Measurements from ENCODE around the gene PFKFB3.
"Not testable (repeated sequence)": the region's sequence is repeated elsewhere in the genome, so short reads cannot be mapped to it uniquely, and the experiment has no call there.

PFKFB3 gene

GRCh38 chr10:6203331-6204062 lies 765 bp downstream of the PFKFB3 start:
- peak overlapping the region; percentile 98 for H3K27ac Mint-ChIP-seq
- peak overlapping the region; percentile 99 for H3K4me3 Mint-ChIP-seq
- no peaks in the 10 kb centered on the region for H3K27me3 Mint-ChIP-seq
- peaks cover 14% of the 10 kb centered on the region for H3K36me3 Mint-ChIP-seq (ENCODE audit: low read depth)
- H3K4me1 Mint-ChIP-seq (ENCODE audit: low read depth): peaks cover 46% of the 10 kb centered on the region
- no peaks in the 10 kb centered on the region for H3K9me3 Mint-ChIP-seq

- H3K27me3 Mint-ChIP-seq: no peaks in the 10 kb centered on the region
- peaks cover 14% of the 10 kb centered on the region for H3K36me3 Mint-ChIP-seq (ENCODE audit: low read depth)
- peak overlapping the region; percentile 98 for H3K27ac Mint-ChIP-seq
- no peaks in the 10 kb centered on the region for H3K9me3 Mint-ChIP-seq
- peak overlapping the region; percentile 99 for H3K4me3 Mint-ChIP-seq
- H3K4me1 Mint-ChIP-seq (ENCODE audit: low read depth): peaks cover 50% of the 10 kb centered on the region
These were observed 1.3 kb downstream of the PFKFB3 start for GRCh38 chr10:6204063-6204340.

GRCh38 chr10:6204341-6205191 lies 1.8 kb downstream of the PFKFB3 start:
- Mint-ChIP-seq H3K27ac (no peak overlapping the region), H3K4me1 (ENCODE audit: low read depth) (peaks cover 52% of the 10 kb centered on the region), H3K9me3 (no peaks in the 10 kb centered on the region)

DNA sequence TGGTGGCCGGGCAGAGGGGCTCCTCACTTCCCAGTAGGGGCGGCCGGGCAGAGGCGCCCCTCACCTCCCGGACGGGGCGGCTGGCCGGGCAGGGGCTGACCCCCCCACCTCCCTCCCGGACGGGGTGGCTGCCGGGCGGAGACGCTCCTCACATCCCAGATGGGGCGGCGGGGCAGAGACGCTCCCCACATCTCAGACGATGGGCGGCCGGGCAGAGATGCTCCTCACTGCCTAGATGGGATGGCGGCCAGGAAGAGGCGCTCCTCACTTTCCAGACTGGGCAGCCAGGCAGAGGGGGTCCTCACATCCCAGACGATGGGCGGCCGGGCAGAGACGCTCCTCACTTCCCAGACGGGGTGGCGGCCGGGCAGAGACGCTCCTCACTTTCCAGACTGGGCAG lies 3.8 kb downstream of the PFKFB3 start:
- H3K4me3 Mint-ChIP-seq, H3K9me3 Mint-ChIP-seq, H3K27me3 Mint-ChIP-seq, H3K27ac Mint-ChIP-seq: not testable (repeated sequence)
- H3K36me3 Mint-ChIP-seq (ENCODE audit: low read depth): peaks cover 14% of the 10 kb centered on the region
- peaks cover 37% of the 10 kb centered on the region for H3K4me1 Mint-ChIP-seq (ENCODE audit: low read depth)

More at GRCh38 chr10:6204341-6205191, 1.8 kb downstream of the PFKFB3 start:
- H3K4me3 Mint-ChIP-seq: peak overlapping the region; percentile 79
- H3K27me3 Mint-ChIP-seq: no peaks in the 10 kb centered on the region
- H3K36me3 Mint-ChIP-seq (ENCODE audit: low read depth): peaks cover 14% of the 10 kb centered on the region

- Mint-ChIP-seq H3K9me3 (no peaks in the 10 kb centered on the region), H3K27me3 (no peaks in the 10 kb centered on the region), H3K4me3 (no peak overlapping the region), H3K4me1 (ENCODE audit: low read depth) (peaks cover 27% of the 10 kb centered on the region), H3K27ac (no peak overlapping the region), H3K36me3 (ENCODE audit: low read depth) (peaks cover 14% of the 10 kb centered on the region)
These were observed 4.9 kb downstream of the PFKFB3 start for GRCh38 chr10:6207658-6208057.

GRCh38 chr10:6208799-6209235 lies 6.1 kb downstream of the PFKFB3 start:
- Mint-ChIP-seq H3K4me1 (ENCODE audit: low read depth) (peaks cover 24% of the 10 kb centered on the region), H3K27ac (no peak overlapping the region), H3K36me3 (ENCODE audit: low read depth) (peaks cover 25% of the 10 kb centered on the region)

GRCh38 chr10:6211341-6211670 lies 8.6 kb downstream of the PFKFB3 start:
- H3K36me3 Mint-ChIP-seq (ENCODE audit: low read depth): peaks cover 34% of the 10 kb centered on the region
- no peak overlapping the region for H3K27ac Mint-ChIP-seq
- H3K4me3 Mint-ChIP-seq: no peak overlapping the region
- H3K27me3 Mint-ChIP-seq: no peaks in the 10 kb centered on the region
- peaks cover 15% of the 10 kb centered on the region for H3K4me1 Mint-ChIP-seq (ENCODE audit: low read depth)
- H3K9me3 Mint-ChIP-seq: no peaks in the 10 kb centered on the region

More at GRCh38 chr10:6208799-6209235, 6.1 kb downstream of the PFKFB3 start:
- no peak overlapping the region for H3K4me3 Mint-ChIP-seq
- H3K27me3 Mint-ChIP-seq: no peaks in the 10 kb centered on the region
- no peaks in the 10 kb centered on the region for H3K9me3 Mint-ChIP-seq

DNA sequence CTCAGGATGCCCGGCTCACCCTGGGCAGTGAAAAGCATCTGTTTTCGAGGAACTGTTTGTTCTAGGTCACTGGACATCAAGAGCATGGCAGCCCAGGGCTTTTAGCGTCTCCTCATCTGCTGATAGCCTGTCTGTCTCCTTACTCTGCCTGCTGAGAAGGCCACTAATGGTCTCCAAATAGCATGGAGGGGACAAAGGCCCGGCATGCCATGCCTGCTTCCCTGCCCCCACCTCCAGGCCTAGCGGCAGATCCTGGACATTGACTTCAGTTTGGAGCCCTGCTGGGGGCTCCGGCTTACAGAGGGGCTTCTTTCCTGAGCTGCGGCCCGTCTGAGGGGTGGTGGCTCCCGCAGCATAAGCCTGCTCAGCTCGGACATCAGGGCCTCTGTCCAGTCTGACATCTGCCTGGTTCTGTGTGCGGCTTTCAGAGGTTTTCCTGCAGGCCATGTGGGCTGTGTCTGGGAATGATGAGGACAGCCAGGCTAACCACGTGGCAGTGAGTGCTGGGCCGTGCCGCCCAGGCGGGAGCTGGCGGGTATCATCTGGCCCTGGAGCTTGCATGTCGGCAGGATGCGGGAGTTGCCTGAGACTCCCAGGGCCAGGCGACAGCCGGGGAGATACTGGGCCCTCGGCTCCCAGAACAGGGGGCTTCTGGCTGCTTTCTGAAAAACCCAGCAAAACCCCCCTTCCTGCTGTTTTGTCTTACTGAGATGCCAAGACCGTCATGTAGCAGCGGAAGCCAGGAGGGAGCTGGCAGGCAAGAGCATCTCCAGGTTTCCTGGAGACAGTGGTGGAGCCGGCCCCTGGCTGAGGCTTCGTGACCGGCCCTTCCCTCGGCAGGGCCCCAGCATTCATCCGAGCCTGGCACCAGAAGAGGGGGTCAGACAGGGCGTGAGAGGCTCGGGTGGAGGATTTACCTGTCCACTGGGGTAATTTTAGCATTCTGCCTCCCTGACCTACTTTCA lies 9.2 kb downstream of the PFKFB3 start:
- Mint-ChIP-seq H3K27me3 (no peaks in the 10 kb centered on the region), H3K36me3 (ENCODE audit: low read depth) (peaks cover 41% of the 10 kb centered on the region), H3K4me1 (ENCODE audit: low read depth) (peaks cover 15% of the 10 kb centered on the region), H3K27ac (no peak overlapping the region), H3K9me3 (no peaks in the 10 kb centered on the region), H3K4me3 (no peak overlapping the region)

DNA sequence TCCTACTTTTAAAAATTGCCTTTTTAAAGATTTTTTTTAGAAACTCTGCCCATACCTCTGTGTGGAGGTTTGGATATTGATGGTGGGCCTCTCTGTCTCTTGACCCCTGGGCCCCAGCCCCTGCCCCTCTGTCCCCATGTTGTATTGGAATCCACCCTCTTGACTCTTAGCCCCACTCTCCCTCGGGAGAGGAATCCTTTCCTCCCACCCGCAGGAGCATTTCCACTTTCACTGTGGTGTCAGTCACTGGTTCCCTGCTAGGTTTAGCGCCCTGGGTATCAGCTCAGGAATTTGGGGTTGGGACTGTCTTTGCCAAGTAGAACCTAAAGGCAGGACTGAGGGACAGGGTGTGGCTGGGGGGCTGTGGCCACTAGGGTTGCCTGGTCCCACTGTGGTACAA lies 10.1 kb downstream of the PFKFB3 start:
- Mint-ChIP-seq H3K36me3 (ENCODE audit: low read depth) (peaks cover 45% of the 10 kb centered on the region), H3K4me1 (ENCODE audit: low read depth) (peaks cover 11% of the 10 kb centered on the region), H3K9me3 (no peaks in the 10 kb centered on the region), H3K27me3 (no peaks in the 10 kb centered on the region), H3K27ac (no peak overlapping the region), H3K4me3 (no peak overlapping the region)

GRCh38 chr10:6213257-6213905 lies 10.6 kb downstream of the PFKFB3 start:
- Mint-ChIP-seq H3K4me1 (ENCODE audit: low read depth) (peaks cover 8% of the 10 kb centered on the region), H3K9me3 (no peaks in the 10 kb centered on the region), H3K27me3 (no peaks in the 10 kb centered on the region), H3K27ac (no peak overlapping the region), H3K36me3 (ENCODE audit: low read depth) (peaks cover 48% of the 10 kb centered on the region), H3K4me3 (no peak overlapping the region)

DNA sequence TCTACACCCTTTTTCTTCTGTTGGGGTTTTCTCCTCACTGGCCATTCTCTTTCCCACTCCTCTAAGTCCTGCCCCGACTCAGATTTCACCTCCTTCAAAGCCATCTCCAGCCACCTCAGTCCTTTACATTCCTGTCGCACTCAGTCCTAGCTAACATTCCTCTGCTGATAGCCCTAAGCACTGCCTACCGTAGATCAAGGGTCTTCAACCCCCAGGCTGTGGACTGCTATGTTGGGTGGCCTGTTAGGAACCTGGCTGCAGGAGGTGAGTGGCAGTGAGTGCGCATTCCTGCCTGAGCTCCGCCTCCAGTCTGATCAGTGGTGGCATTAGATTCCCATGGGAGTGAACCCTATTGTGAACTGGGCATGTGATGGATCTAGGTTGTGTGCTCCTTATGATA lies 11.2 kb downstream of the PFKFB3 start:
- H3K36me3 Mint-ChIP-seq (ENCODE audit: low read depth): peaks cover 53% of the 10 kb centered on the region
- no peak overlapping the region for H3K27ac Mint-ChIP-seq
- H3K27me3 Mint-ChIP-seq: no peaks in the 10 kb centered on the region
- no peaks in the 10 kb centered on the region for H3K9me3 Mint-ChIP-seq
- no peak overlapping the region for H3K4me3 Mint-ChIP-seq
- H3K4me1 Mint-ChIP-seq (ENCODE audit: low read depth): peaks cover 4% of the 10 kb centered on the region

- Mint-ChIP-seq H3K9me3 (no peaks in the 10 kb centered on the region), H3K36me3 (ENCODE audit: low read depth) (peaks cover 58% of the 10 kb centered on the region)
These were observed 11.9 kb downstream of the PFKFB3 start for GRCh38 chr10:6214612-6215011.

GRCh38 chr10:6215241-6215640 lies 12.5 kb downstream of the PFKFB3 start:
- Mint-ChIP-seq H3K4me3 (no peak overlapping the region), H3K27ac (no peak overlapping the region), H3K4me1 (ENCODE audit: low read depth) (no peaks in the 10 kb centered on the region), H3K27me3 (no peaks in the 10 kb centered on the region), H3K9me3 (no peaks in the 10 kb centered on the region), H3K36me3 (ENCODE audit: low read depth) (peaks cover 64% of the 10 kb centered on the region)

More at GRCh38 chr10:6214612-6215011, 11.9 kb downstream of the PFKFB3 start:
- H3K4me1 Mint-ChIP-seq (ENCODE audit: low read depth): no peaks in the 10 kb centered on the region
- H3K4me3 Mint-ChIP-seq: no peak overlapping the region
- H3K27me3 Mint-ChIP-seq: no peaks in the 10 kb centered on the region
- no peak overlapping the region for H3K27ac Mint-ChIP-seq

GRCh38 chr10:6215683-6216484 lies 13.2 kb downstream of the PFKFB3 start:
- Mint-ChIP-seq H3K27me3 (no peaks in the 10 kb centered on the region), H3K4me3 (no peak overlapping the region), H3K9me3 (no peaks in the 10 kb centered on the region), H3K27ac (no peak overlapping the region), H3K4me1 (ENCODE audit: low read depth) (no peaks in the 10 kb centered on the region), H3K36me3 (ENCODE audit: low read depth) (peaks cover 71% of the 10 kb centered on the region)
